ENCODE results near the gene MMP14. TPM values are rescaled to one million over a fixed set of nuclear protein-coding genes. Genes with fewer than 3 reads are reported as not detected.
"Not testable (repeated sequence)": the region's sequence is repeated elsewhere in the genome, so short reads cannot be mapped to it uniquely, and the experiment has no call there.

The MMP14 gene
- total RNA-seq = 1 to 10 TPM; 1.9 to 3.1 TPM

DNA sequence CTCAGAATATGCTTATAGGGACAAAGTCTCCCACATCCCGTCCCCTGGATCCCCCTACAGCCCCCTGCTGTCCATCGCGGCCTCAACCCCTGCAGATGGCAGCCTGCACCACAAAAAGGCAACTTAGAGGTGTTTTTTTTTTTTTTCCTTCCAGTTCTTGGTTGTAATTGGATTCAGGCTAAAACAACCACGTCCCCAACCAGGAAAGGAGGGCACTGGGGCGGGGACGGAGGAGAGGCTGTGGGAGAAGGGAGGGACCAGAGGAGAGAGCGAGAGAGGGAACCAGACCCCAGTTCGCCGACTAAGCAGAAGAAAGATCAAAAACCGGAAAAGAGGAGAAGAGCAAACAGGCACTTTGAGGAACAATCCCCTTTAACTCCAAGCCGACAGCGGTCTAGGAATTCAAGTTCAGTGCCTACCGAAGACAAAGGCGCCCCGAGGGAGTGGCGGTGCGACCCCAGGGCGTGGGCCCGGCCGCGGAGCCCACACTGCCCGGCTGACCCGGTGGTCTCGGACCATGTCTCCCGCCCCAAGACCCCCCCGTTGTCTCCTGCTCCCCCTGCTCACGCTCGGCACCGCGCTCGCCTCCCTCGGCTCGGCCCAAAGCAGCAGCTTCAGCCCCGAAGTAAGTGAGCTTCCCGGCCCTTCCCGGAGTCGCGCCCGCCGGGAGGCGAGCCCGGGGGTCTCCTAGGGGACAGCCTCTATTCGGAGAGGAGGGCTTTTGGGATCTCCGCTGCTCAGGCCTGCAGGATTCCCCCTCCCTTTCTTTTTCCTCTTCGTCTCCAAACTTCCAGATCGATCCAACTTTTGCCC, at the start of gene MMP14:
Gene MMP14 (plus strand): TSS at position 285 of the 813 bp plus-strand sequence. CDS start 233 bp downstream, at position 518.
- DNase-seq = no peak
- Mint-ChIP-seq H3K4me1 (ENCODE audit: low read depth) (peaks cover 10% of the 10 kb centered on the region), H3K27me3 (peaks cover 13% of the 10 kb centered on the region), H3K27ac (no peak within 1 kb of the TSS), H3K36me3 (ENCODE audit: low read depth) (peaks cover 30% of the 10 kb centered on the region), H3K4me3 (peak within 1 kb of the TSS; percentile 42), H3K9me3 (no peaks in the 10 kb centered on the region)
- TF ChIP-seq, protein P1, sequence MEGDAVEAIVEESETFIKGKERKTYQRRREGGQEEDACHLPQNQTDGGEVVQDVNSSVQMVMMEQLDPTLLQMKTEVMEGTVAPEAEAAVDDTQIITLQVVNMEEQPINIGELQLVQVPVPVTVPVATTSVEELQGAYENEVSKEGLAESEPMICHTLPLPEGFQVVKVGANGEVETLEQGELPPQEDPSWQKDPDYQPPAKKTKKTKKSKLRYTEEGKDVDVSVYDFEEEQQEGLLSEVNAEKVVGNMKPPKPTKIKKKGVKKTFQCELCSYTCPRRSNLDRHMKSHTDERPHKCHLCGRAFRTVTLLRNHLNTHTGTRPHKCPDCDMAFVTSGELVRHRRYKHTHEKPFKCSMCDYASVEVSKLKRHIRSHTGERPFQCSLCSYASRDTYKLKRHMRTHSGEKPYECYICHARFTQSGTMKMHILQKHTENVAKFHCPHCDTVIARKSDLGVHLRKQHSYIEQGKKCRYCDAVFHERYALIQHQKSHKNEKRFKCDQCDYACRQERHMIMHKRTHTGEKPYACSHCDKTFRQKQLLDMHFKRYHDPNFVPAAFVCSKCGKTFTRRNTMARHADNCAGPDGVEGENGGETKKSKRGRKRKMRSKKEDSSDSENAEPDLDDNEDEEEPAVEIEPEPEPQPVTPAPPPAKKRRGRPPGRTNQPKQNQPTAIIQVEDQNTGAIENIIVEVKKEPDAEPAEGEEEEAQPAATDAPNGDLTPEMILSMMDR (IDR thresholded peaks at IDR 0.05) = no peak
- ChIA-PET CTCF (interaction anchor here (0.6 to 22.4 kb wide), 6 partner anchors 12 to 267 kb away, joined by 3 to 469 read pairs (median 6); no protein-coding TSS in a partner anchor), POLR2A (interaction anchor here (0.6 to 2.0 kb wide), 5 partner anchors 13 to 225 kb away, joined by 4 to 7 read pairs (median 4); partner anchors contain the start of gene OXA1L)
- intact Hi-C loops (cut with micrococcal nuclease) = no loop called here
- ATAC-seq = no peak

DNA sequence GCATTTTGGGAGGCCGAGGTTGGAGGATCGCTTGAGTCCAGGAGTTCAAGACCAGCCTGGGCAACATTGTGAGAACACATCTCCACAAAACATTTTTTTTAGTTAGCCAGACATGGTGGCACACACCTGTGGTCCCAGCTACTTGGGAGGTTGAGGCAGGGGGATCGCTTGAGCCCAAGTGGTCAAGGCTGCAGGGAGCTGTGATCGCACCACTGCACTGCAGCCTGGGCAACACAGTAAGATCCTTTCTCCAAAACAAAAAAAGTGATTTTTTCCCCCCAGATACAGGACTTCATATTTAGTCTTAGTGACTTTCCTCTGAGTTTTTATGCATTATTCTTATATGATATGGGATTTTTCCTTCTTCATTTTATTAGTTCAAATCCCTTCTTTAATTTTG, 49.7 kb upstream of the MMP14 start:
- H3K27ac Mint-ChIP-seq = no peak overlapping the region
- no peaks in the 10 kb centered on the region for H3K27me3 Mint-ChIP-seq
- no peak overlapping the region for H3K4me3 Mint-ChIP-seq
- TF ChIP-seq, protein P1 (IDR thresholded peaks at IDR 0.05) = no peak
- peaks cover 6% of the 10 kb centered on the region for H3K4me1 Mint-ChIP-seq (ENCODE audit: low read depth)
- DNase-seq (no peak), ATAC-seq (no peak)
- no peaks in the 10 kb centered on the region for H3K36me3 Mint-ChIP-seq (ENCODE audit: low read depth)
- POLR2A ChIA-PET = interaction anchor here (1.0 kb wide), 1 partner anchor 13 kb away, joined by 3 read pairs; no protein-coding TSS in a partner anchor
- no peaks in the 10 kb centered on the region for H3K9me3 Mint-ChIP-seq
- intact Hi-C loops (cut with micrococcal nuclease) = no loop called here
- CTCF ChIA-PET = no interaction called here

DNA sequence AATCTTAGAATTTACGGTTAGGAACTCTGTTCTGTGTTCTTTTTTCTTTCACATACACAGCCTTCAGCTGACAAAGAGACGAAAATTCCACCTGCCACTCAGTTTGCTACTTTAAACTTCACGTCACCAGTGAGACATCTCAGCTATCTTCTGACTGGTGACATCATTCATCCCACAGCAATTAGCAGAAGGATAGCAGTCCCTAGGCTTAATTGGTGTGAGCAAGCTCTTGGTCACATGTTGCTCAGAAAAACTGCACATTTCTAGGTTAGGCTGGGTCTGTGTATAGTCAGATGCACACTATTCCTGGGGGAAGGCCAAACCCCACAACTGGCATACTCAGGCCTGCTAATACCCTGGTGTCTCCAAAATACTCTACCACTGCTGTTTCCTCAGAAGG, 45.1 kb upstream of the MMP14 start:
- Mint-ChIP-seq H3K27ac (no peak overlapping the region), H3K4me3 (no peak overlapping the region), H3K36me3 (ENCODE audit: low read depth) (no peaks in the 10 kb centered on the region), H3K9me3 (no peaks in the 10 kb centered on the region), H3K4me1 (ENCODE audit: low read depth) (peaks cover 6% of the 10 kb centered on the region), H3K27me3 (peaks cover 10% of the 10 kb centered on the region)
- no peak for DNase-seq
- intact Hi-C loops (cut with micrococcal nuclease) = no loop called here
- POLR2A ChIA-PET = no interaction called here
- CTCF ChIA-PET = interaction anchor here (3.0 kb wide), 1 partner anchor 62 kb away, joined by 9 read pairs; no protein-coding TSS in a partner anchor
- no peak for ATAC-seq
- TF ChIP-seq, protein P1 (IDR thresholded peaks at IDR 0.05) = no peak

DNA sequence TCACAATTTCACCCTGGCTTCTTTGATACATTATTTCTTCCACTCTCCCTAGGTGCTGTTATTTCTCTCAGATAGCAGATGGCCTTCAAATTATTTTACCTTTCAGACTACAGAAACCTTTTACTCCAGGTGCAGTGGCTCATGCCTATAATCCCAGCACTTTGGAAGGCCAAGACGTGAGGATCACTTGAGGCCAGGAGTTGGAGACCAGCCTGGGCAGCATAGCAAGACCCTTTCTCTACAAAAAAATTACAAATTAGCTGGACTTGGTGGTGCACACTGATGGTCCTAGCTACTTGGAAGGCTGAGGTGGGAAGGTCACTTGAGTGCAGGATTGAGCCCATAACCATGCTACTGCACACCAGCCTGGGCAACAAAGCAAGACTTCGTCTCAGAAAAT, 44.2 kb upstream of the MMP14 start:
- DNase-seq (no peak), ATAC-seq (no peak)
- Mint-ChIP-seq H3K4me3 (no peak overlapping the region), H3K27ac (no peak overlapping the region), H3K9me3 (no peaks in the 10 kb centered on the region), H3K4me1 (ENCODE audit: low read depth) (peaks cover 6% of the 10 kb centered on the region), H3K36me3 (ENCODE audit: low read depth) (no peaks in the 10 kb centered on the region), H3K27me3 (peaks cover 13% of the 10 kb centered on the region)
- TF ChIP-seq, protein P1 (IDR thresholded peaks at IDR 0.05) = no peak
- ChIA-PET CTCF (interaction anchor here (3.0 kb wide), 1 partner anchor 61 kb away, joined by 9 read pairs; no protein-coding TSS in a partner anchor), POLR2A (no interaction called here)
- intact Hi-C loops (cut with micrococcal nuclease) = no loop called here

DNA sequence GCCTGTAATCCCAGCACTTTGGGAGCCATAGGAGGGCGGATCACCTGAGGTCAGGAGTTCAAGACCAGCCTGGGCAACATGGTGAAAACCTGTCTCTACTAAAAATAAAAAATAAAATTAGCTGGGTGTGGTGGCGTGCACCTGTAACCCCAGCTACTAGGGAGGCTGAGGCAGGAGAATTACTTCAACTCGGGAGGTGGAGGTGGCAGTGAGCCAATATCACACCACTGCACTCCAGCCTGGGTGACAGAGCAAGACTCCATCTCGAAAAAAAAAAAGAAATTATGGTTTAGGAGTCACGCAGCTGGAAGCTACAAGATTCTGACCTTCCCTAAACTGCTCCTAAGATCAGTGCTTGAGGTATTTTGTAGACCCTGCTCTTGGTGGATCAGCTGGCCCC, 42.8 kb upstream of the MMP14 start:
- intact Hi-C loops (cut with micrococcal nuclease); POLR2A ChIA-PET; ATAC-seq; H3K36me3 Mint-ChIP-seq (ENCODE audit: low read depth); H3K4me1 Mint-ChIP-seq (ENCODE audit: low read depth); H3K4me3 Mint-ChIP-seq; DNase-seq; CTCF ChIA-PET; H3K9me3 Mint-ChIP-seq; H3K27ac Mint-ChIP-seq: not testable (repeated sequence)
- peaks cover 17% of the 10 kb centered on the region for H3K27me3 Mint-ChIP-seq
